Stimulated activated CD8-positive, alpha-beta memory T cell treated with anti-CD3 and anti-CD28 coated beads, Interleukin-15, amount 100 ng/mL, for 24 hours (primary cell): ENCODE results near the gene SAG.
A peak's percentile ranks its signal among the peaks of the same experiment; 100 is the strongest.

Source experiments
- DNase-seq: peaks from one replicate; pipeline ENCODE4 v3.0.0-alpha.2; 2020; ENCODE audit warnings: low read depth

Gene SAG

GRCh38 chr2:233289648-233290047 lies 18.0 kb upstream of the SAG start:
- no peak for DNase-seq

- DNase-seq, result no peak
These were observed 17.4 kb upstream of the SAG start for GRCh38 chr2:233290051-233290845.

DNA sequence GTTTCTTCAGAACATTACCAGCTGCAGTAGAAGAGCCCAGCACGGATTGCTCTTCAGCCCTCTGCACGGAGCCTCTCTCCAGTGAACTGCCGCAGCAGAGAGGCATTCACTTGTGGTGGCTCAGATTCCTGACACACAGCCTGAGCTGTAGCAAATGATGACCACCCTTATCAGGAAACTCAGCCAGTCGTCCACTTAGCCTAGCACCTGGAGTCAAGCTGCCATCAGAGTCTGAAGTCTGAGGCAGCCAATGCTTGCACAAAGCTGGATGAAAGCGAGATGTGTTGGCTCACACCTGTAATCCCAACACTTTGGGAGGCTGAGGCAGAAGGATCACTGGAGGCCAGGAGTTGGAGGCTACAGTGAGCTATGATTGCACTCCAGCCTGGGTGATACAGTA lies 11.7 kb upstream of the SAG start:
- DNase-seq, result no peak

- DNase-seq, result no peak
These were observed 10.5 kb upstream of the SAG start for GRCh38 chr2:233297076-233297475.

DNA sequence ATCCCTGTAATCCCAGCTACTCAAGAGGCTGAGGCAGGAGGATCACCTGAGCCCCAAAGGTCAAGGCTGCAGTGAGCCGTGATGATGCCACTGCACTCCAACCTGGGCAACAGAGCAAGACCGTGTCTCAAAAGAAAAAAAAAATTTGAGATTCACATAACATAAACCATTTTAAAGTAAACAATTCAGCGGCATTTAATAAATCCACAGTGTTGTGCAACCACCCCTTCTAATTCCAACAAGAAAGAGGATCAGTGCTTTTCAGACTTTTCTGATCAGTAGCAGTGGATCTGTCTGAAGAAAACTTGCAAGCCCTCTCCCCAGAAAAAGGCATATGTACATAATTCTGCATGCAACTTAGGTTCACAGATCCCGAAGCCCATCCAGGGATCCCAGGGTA lies 7.2 kb upstream of the SAG start:
- no peak for DNase-seq

- DNase-seq, result no peak
These were observed 6.4 kb upstream of the SAG start for GRCh38 chr2:233301248-233301647.

DNA sequence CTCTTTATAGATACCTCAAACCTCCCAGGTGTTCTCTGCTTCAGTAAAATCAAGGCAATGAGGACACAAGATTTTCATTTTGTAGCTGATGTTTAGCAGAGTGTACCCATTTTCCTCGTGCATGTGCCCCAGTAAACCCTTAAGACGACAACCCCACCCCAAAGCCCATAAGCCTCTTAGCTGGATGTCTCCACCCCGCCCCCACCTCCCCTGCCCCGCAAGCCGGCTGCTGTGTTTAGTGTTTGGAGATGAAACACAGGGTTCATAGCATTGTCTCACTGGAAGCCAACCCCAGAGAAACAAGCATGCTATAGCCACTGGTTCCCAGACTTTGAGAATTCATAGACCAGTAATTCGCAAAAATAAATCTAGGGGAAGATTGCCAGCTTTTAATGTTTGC lies 5.8 kb upstream of the SAG start:
- no peak for DNase-seq

GRCh38 chr2:233303252-233303651 lies 4.4 kb upstream of the SAG start:
- no peak for DNase-seq

- DNase-seq, result no peak
These were observed 3.8 kb downstream of the SAG start for GRCh38 chr2:233311241-233311926.

GRCh38 chr2:233312874-233313273 lies 5.3 kb downstream of the SAG start:
- DNase-seq, result no peak

GRCh38 chr2:233314180-233314925 lies 6.7 kb downstream of the SAG start:
- no peak for DNase-seq

DNA sequence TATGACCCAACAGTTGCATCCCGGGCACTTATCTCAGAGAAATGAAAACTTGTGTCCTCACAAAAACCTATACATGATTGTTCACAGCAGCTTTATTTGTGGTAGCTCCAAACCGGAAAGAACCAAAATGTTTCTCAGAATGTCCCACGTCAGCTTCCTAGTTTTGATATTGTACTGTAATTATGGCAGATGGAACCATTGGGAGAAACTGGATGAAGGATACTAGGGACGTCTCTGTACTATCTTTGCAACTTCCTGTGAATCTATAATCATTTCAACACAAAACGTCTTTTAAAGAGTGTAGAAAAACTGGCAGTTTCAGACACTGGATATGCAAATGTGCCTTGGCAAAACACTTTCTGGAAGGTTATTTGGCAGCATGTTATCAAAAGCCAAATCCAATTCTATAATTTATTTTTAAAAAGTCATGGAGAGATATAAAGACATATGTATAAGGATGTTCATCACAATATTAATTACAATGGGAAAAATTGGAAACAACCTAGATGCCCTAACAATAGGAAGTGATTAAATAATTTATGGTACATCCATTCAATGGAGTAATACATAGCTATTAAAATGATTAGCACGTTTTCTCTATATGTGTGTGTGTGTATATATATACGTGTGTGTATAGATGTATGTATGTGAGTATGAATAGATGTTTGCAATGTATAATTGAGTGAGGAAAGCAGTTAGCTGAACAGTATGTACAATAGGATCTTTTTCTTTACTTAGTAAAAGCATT lies 9.8 kb downstream of the SAG start:
- DNase-seq, result no peak

GRCh38 chr2:233319256-233319655 lies 11.6 kb downstream of the SAG start:
- DNase-seq, result no peak

- no peak for DNase-seq
These were observed 12.9 kb downstream of the SAG start for GRCh38 chr2:233320470-233320869.

DNA sequence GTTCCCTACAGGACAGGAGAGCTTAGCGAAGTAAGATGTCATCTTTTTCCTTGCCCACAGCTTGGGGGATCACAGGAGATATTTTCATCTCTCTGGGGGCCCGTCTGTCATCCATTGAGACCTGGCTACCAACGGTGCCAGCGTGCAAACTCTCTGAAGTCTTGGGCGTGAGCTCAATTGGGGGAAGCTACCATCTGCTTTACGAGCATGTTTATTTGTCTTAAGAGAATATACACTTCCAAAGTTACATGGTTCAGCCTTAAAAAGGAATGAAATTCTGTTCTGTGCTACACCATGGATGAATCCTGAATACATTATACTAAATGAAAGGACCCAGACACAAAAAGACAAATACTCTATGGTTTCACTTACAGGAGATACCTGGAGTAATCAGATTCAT lies 13.6 kb downstream of the SAG start:
- no peak for DNase-seq

DNA sequence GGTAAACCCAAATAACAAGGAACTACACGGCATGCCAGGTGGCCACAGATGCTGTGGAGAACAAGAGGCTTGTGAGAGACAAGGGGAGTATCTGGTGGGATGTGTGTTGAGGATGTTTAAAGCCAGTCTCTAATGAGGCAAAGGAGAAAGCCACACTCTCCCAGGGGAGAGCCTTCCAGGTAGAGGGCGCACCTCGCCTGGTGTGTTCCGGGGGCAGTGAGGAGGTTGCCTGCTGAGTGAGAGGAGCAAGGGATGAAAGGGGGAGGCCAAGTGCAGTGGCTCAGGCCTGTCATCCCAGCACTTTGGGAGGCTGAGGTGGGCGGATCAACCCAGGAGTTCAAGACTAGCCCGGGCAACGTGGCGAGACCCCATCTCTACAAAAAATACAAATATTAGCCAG lies 16.2 kb downstream of the SAG start:
- no peak for DNase-seq

DNA sequence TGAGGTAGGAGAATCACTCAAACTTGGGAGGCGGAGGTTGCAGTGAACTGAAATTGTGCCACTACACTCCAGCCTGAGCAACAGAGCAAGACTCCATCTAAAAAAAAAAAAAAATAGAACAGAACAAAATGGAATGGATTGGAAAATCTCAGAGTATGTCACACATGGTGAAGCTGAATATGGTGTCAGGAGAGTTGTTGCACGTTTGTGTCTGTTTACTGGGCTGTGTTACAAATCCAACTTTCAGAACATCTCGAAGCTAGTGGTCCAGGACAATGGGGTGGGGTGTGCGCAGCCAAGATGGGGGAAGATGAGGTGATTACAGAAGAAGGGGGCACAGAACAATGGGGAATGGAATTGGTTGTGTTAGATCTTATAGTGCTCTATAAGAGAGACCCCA lies 17.6 kb downstream of the SAG start:
- no peak for DNase-seq

GRCh38 chr2:233325814-233326213 lies 18.2 kb downstream of the SAG start:
- DNase-seq, result no peak

DNA sequence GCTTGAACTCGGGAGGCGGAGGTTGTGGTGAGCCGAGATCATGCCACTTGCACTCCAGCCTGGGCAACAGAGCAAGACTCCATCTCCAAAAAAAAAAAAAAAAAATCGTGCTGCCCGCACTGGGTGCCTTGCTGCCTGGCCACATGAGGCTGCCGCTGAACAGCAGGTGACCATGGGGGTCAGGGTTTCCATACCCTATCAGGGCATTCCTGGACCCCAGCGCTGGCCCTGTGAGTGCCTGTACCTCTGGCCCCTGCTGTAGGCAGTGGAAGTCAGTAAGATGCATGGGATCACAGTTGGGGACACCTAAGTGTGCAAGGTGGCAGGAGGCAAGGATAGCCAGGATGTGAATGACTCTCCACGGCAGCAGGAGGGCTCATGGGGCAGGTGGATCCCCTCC lies 18.9 kb downstream of the SAG start:
- DNase-seq, result no peak

DNA sequence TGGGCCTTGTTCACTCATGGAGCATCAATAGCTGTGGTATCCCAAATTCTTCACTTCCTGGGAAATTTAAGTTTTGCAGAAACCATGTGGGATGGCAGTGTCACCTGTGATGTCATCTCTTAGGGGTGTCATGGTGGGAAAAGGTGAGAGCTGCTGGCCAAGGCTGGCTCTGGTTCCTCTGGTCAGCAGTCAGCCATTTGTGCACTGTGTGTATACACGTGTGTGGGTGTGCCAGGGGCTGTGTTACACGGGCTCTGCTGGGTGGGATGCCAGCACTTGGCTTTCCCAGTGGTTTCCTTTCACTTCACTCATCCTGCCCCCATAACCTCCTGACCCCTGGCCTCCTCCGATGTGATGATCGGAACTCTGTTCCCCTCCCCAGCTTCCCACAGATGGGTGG lies 21.3 kb downstream of the SAG start:
- no peak for DNase-seq

DNA sequence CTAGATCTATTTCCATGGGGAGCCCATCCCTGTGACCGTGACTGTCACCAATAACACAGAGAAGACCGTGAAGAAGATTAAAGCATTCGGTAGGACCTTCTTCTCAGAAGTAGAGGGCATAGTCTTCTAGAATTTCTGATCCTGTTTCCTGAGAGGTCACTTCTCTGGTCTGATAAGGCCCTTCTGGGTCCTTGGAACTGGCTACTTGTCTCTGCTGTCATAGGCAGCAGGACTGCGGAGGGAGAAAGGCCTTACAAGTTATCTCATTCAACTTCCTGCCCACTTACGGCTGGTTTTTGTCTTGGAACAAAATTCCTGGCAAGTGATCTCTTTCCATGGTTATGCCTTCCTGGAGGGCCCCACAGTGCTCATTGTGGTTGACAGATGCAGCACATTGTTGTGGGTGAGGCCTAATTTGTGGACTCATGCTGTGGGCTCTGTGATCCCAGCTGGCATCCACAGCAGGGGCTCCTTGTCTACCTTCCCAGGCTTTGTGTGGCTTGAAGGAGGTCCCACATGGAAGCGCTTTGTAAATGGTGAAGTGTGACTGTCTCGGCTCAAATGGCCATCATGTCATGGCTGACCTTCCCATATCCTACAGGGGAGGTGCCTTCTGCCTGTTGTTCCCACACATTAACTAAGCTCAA lies 22.0 kb downstream of the SAG start:
- no peak for DNase-seq

DNA sequence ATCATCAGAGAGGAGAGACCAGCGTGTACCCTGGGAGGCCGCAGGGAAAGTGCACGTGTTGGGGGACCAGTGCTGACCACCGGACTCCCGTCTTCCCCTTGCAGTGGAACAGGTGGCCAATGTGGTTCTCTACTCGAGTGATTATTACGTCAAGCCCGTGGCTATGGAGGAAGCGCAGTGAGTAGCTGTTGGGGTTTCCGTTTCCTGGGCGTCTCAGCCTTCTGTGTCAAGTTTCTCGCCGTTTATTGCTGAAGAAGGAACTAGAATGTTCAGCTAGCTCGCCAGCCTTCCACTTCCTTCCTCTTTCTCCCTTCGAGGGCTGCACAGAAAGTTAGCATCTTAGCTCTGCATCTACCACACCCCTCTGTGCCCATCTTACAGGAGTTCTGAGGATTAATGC lies 23.9 kb downstream of the SAG start:
- DNase-seq, result peak; percentile 34
